Measurements from ENCODE around the gene FSHR.

The FSHR gene

DNA sequence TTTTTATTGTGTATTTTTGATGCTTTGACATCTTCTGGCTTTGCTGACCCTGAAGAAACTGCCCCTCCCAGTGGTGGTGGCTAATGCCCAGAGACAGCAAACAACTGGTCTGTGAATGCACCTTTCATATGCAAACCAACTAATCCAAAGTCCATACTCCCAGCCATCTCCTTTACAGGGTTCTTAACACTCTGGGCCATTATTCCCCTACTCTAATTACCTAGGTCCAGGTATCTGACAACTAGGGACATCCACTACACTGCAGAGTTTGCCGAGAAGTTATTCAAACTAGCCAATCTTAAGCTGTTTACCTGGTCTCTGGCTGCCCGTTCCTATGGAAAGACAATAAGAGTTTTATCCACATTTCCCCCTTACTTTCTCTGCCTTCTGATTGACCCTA lies 73.6 kb downstream of the FSHR start:
- TF ChIP-seq ZNF8 (CRISPR knock-in tag; IDR thresholded peaks at IDR 0.05) (no peak), GLIS3 (CRISPR knock-in tag; IDR thresholded peaks at IDR 0.05) (no peak)
- ATAC-seq: no peak

DNA sequence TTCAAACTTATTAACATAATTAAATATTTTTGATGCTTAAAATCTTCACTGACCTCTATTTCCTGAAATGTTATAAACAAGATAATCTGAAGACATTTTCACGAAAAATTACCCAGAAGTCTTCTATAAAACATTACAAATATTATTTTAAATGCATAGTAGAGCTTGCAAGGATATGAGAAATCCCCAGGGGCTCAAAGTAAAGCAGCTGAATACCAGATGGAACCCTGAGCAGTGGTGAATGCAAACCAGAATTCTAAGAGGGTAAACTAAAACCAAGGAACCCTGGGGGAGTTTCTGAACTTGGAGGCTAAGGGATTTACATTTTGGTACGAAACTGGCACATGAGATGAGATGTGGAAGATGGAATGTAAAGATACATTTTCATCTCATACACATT lies 83.6 kb downstream of the FSHR start:
- no peak for TF ChIP-seq ZNF8 (CRISPR knock-in tag; IDR thresholded peaks at IDR 0.05)
- TF ChIP-seq, protein P1, sequence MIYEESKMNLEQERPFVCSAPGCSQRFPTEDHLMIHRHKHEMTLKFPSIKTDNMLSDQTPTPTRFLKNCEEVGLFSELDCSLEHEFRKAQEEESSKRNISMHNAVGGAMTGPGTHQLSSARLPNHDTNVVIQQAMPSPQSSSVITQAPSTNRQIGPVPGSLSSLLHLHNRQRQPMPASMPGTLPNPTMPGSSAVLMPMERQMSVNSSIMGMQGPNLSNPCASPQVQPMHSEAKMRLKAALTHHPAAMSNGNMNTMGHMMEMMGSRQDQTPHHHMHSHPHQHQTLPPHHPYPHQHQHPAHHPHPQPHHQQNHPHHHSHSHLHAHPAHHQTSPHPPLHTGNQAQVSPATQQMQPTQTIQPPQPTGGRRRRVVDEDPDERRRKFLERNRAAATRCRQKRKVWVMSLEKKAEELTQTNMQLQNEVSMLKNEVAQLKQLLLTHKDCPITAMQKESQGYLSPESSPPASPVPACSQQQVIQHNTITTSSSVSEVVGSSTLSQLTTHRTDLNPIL (CRISPR knock-in tag; IDR thresholded peaks at IDR 0.05; ENCODE audit: low read depth): no peak
- TF ChIP-seq, protein P2, sequence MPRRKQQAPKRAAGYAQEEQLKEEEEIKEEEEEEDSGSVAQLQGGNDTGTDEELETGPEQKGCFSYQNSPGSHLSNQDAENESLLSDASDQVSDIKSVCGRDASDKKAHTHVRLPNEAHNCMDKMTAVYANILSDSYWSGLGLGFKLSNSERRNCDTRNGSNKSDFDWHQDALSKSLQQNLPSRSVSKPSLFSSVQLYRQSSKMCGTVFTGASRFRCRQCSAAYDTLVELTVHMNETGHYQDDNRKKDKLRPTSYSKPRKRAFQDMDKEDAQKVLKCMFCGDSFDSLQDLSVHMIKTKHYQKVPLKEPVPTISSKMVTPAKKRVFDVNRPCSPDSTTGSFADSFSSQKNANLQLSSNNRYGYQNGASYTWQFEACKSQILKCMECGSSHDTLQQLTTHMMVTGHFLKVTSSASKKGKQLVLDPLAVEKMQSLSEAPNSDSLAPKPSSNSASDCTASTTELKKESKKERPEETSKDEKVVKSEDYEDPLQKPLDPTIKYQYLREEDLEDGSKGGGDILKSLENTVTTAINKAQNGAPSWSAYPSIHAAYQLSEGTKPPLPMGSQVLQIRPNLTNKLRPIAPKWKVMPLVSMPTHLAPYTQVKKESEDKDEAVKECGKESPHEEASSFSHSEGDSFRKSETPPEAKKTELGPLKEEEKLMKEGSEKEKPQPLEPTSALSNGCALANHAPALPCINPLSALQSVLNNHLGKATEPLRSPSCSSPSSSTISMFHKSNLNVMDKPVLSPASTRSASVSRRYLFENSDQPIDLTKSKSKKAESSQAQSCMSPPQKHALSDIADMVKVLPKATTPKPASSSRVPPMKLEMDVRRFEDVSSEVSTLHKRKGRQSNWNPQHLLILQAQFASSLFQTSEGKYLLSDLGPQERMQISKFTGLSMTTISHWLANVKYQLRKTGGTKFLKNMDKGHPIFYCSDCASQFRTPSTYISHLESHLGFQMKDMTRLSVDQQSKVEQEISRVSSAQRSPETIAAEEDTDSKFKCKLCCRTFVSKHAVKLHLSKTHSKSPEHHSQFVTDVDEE (CRISPR knock-in tag; IDR thresholded peaks at IDR 0.05): no peak
- no peak for TF ChIP-seq ZFP30 (CRISPR knock-in tag; IDR thresholded peaks at IDR 0.05)
- TF ChIP-seq SNAI2 (CRISPR knock-in tag; IDR thresholded peaks at IDR 0.05): no peak
- no peak for TF ChIP-seq RARB (CRISPR knock-in tag; IDR thresholded peaks at IDR 0.05)
- no peak for ATAC-seq

DNA sequence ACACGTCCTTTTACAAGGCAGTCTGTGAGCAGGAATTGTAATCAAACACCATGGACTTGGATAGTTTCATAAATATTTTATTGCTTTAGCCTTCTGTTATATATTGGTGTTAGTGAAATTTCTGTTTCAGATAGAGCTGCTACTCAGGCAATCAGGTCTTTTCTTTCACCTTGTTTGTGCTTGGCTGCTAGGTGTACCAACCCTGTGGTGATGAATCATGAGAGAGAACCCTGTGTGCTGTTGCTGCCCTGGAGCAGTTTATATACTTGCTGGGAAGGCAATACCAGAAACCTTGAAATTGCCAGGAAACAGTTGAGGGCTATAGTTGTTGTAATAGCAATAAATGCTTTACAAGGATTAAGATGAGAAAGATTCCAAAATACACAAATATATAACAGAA lies 84.5 kb downstream of the FSHR start:
- no peak for ATAC-seq
- TF ChIP-seq ZNF70 (CRISPR knock-in tag; IDR thresholded peaks at IDR 0.05) (no peak), OSR1 (CRISPR knock-in tag; IDR thresholded peaks at IDR 0.05) (no peak)

DNA sequence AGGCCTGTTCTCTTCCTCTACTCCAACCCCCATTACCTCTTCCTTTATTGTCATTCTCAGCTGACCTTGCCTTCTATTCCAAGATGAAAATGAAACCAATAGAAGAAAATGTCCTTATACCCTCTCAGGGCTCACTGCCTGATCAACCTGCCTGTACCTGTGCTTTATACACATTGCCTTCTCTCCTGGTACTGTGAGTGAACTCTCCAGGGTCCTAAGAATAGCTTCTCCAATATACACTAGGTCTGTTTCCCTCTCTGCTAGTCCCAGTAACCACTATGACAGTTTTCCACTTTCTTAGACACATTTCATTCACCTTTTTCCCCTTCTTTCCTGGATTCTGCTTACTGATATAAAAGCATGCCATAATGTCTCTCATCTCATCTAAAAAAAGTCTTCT lies 85.7 kb downstream of the FSHR start:
- no peak for ATAC-seq
- TF ChIP-seq TOX (CRISPR knock-in tag; IDR thresholded peaks at IDR 0.05; ENCODE audit: borderline replicate concordance): no peak
- TF ChIP-seq ARNTL (CRISPR knock-in tag; IDR thresholded peaks at IDR 0.05; ENCODE audit: borderline replicate concordance, low read depth): no peak
- no peak for TF ChIP-seq SNAI2 (CRISPR knock-in tag; IDR thresholded peaks at IDR 0.05)
- TF ChIP-seq, protein P3, sequence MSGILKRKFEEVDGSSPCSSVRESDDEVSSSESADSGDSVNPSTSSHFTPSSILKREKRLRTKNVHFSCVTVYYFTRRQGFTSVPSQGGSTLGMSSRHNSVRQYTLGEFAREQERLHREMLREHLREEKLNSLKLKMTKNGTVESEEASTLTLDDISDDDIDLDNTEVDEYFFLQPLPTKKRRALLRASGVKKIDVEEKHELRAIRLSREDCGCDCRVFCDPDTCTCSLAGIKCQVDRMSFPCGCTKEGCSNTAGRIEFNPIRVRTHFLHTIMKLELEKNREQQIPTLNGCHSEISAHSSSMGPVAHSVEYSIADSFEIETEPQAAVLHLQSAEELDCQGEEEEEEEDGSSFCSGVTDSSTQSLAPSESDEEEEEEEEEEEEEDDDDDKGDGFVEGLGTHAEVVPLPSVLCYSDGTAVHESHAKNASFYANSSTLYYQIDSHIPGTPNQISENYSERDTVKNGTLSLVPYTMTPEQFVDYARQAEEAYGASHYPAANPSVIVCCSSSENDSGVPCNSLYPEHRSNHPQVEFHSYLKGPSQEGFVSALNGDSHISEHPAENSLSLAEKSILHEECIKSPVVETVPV (CRISPR knock-in tag; IDR thresholded peaks at IDR 0.05): no peak
- no peak for TF ChIP-seq ZFP30 (CRISPR knock-in tag; IDR thresholded peaks at IDR 0.05)
- no peak for TF ChIP-seq GLIS3 (CRISPR knock-in tag; IDR thresholded peaks at IDR 0.05)
- TF ChIP-seq, protein P4, sequence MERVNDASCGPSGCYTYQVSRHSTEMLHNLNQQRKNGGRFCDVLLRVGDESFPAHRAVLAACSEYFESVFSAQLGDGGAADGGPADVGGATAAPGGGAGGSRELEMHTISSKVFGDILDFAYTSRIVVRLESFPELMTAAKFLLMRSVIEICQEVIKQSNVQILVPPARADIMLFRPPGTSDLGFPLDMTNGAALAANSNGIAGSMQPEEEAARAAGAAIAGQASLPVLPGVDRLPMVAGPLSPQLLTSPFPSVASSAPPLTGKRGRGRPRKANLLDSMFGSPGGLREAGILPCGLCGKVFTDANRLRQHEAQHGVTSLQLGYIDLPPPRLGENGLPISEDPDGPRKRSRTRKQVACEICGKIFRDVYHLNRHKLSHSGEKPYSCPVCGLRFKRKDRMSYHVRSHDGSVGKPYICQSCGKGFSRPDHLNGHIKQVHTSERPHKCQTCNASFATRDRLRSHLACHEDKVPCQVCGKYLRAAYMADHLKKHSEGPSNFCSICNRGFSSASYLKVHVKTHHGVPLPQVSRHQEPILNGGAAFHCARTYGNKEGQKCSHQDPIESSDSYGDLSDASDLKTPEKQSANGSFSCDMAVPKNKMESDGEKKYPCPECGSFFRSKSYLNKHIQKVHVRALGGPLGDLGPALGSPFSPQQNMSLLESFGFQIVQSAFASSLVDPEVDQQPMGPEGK (CRISPR knock-in tag; IDR thresholded peaks at IDR 0.05; ENCODE audit: borderline replicate concordance): no peak
- no peak for TF ChIP-seq ZFP3 (CRISPR knock-in tag; IDR thresholded peaks at IDR 0.05)
- TF ChIP-seq ZNF70 (CRISPR knock-in tag; IDR thresholded peaks at IDR 0.05): no peak
- TF ChIP-seq ISL1 (CRISPR knock-in tag; IDR thresholded peaks at IDR 0.05): no peak
- TF ChIP-seq ZNF8 (CRISPR knock-in tag; IDR thresholded peaks at IDR 0.05): no peak
- TF ChIP-seq ZC3H10 (CRISPR knock-in tag; IDR thresholded peaks at IDR 0.05): no peak

DNA sequence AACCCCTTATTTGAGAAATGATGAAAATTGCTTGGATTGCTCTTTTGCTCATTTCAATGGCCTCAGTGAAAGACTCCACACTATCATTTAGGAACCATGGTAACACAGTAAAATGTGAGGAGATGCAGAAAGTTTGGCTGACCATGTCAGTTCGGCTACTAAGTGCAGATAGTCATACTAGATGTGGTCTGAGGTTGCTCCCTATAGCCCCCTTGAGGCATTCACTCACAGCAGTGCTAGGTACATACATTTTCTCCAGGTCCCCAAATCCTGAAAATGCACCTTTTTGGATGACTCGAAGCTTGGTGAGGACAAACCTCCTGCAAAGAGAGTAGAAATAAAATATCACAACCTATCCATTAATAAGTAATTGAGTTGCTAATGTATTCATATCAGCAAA lies 86.3 kb downstream of the FSHR start:
- TF ChIP-seq TCF4 (CRISPR knock-in tag; IDR thresholded peaks at IDR 0.05; ENCODE audit: borderline replicate concordance) (no peak), TOX (CRISPR knock-in tag; IDR thresholded peaks at IDR 0.05; ENCODE audit: borderline replicate concordance) (no peak), ARNTL (CRISPR knock-in tag; IDR thresholded peaks at IDR 0.05; ENCODE audit: borderline replicate concordance, low read depth) (no peak), ZNF70 (CRISPR knock-in tag; IDR thresholded peaks at IDR 0.05) (no peak), SNAI2 (CRISPR knock-in tag; IDR thresholded peaks at IDR 0.05) (no peak), ESRRG (CRISPR knock-in tag; IDR thresholded peaks at IDR 0.05) (no peak), ISL1 (CRISPR knock-in tag; IDR thresholded peaks at IDR 0.05) (no peak), BACH2 (CRISPR knock-in tag; IDR thresholded peaks at IDR 0.05; ENCODE audit: borderline replicate concordance) (no peak), GLIS3 (CRISPR knock-in tag; IDR thresholded peaks at IDR 0.05) (no peak), ZFP30 (CRISPR knock-in tag; IDR thresholded peaks at IDR 0.05) (no peak), CSDC2 (CRISPR knock-in tag; IDR thresholded peaks at IDR 0.05) (no peak)
- TF ChIP-seq, protein P1 (CRISPR knock-in tag; IDR thresholded peaks at IDR 0.05; ENCODE audit: low read depth): no peak

More for the DNA sequence above, 86.3 kb downstream of the FSHR start:
- no peak for ATAC-seq

All from SK-N-SH treated with all-trans-retinoic acid at 6 μM for 48 hours (cell line).